ENCODE data around the gene TMPRSS12. TPM values are rescaled to one million over a fixed set of nuclear protein-coding genes. Genes with fewer than 3 reads are reported as not detected.
"Not testable (repeated sequence)": the region's sequence is repeated elsewhere in the genome, so short reads cannot be mapped to it uniquely, and the experiment has no call there.

Gene TMPRSS12
- total and polyA plus RNA-seq, 9 of the 15 experiments (the other 6 are each of a cell fraction or from before 2014, with no cell fraction given) = 0.04 TPM; not detected in 8

DNA sequence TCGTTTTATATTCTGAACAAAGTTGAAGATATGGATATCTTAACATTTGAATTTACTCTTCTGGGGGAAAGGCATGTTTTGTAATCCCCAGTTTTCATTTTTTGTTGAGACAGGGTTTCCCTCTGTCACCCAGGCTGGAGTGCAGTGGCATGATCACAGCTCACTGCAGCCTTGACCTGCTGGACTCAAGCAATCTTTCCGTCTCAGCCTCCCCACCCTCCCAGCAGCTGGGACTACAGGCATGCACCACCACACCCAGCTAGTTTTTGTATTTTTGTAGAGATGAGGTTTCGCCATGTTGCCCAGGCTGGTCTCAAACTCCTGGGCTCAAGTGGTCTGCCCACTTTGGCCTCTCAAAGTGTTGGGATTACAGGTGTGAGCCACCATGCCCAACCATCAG is 84.2 kb downstream of the TMPRSS12 start:
- FAIRE-seq (peak; percentile 32), DNase-seq (ENCODE audit: extremely low read depth in 1 of 4, low spot score in 3 of 4) (peak in 1 of 4 experiments; percentile 66), ATAC-seq (peak; percentile 69)
- H3K27me3 ChIP-seq (ENCODE audit: control insufficient read depth in 2 of 2, insufficient read depth in 2 of 2, low read length in 2 of 2); H4K20me1 ChIP-seq (replicated peaks; ENCODE audit: control insufficient read depth, insufficient read depth, low read length); H3K9me3 ChIP-seq (replicated peaks; ENCODE audit: control insufficient read depth, insufficient read depth, low read depth, low read length); BruUV-seq (replicated peaks); CTCF ChIA-PET (ENCODE audit: low intra/inter-chr PET ratio); H3K36me3 ChIP-seq (ENCODE audit: control insufficient read depth, insufficient read depth, low read length); H3K9me1 ChIP-seq (ENCODE audit: control insufficient read depth, insufficient read depth, low read length); in situ Hi-C loops (cut with MboI): not testable (repeated sequence)
- POLR2A ChIA-PET = interaction anchor here (0.6 to 1.1 kb wide), 2 partner anchors 12 to 13 kb away, joined by 3 read pairs; no protein-coding TSS in a partner anchor
- intact Hi-C loops (cut with micrococcal nuclease) = loop anchor here (5.0 to 10.0 kb wide), 3 partner anchors 100 to 162 kb away; partner anchors contain the start of genes ATF1 and SLC11A2
- Histone ChIP-seq H3K79me2 (ENCODE audit: control insufficient read depth, insufficient read depth, low read length) (peaks cover 46% of the 10 kb centered on the region), H3K4me1 (replicated peaks in 1 of 2; ENCODE audit: control insufficient read depth in 2 of 2, insufficient read depth in 2 of 2, low read length in 2 of 2) (peaks cover 3 to 21% of the 10 kb centered on the region in 2 experiments; a peak in 4 of 5 replicates), H3K4me2 (ENCODE audit: insufficient read depth, low read length) (peak overlapping the region; percentile 85), H3K9ac (ENCODE audit: insufficient read depth in 1 of 2, low read depth in 2 of 2, low read length in 2 of 2) (peak overlapping the region; percentile 45 to 81; a peak in 3 of 4 replicates), H2AFZ (ENCODE audit: low read depth, low read length) (peak overlapping the region; percentile 40), H3K27ac (ENCODE audit: extremely low read depth, low read depth, low read length) (peak overlapping the region; percentile 53; the same call in 1 of the 3 replicates), H3K4me3 (peak overlapping the region; percentile 61)
- TF ChIP-seq HDAC1 (IDR thresholded peaks at IDR 0.05) = 0 out of 4 replicates have a peak, but pooled peaks of 1 of the 2 experiments have one; percentile 23
- TF ChIP-seq DACH1 (IDR thresholded peaks at IDR 0.05; ENCODE audit: partially characterized antibody) = peak; percentile 16
- peak; percentile 13; the same call in 1 of the 2 replicates for TF ChIP-seq CTBP1 (IDR thresholded peaks at IDR 0.05; ENCODE audit: borderline replicate concordance)
- 0 out of 2 replicates have a peak, but pooled peaks have one; percentile 32 for TF ChIP-seq CBFA2T3 (IDR thresholded peaks at IDR 0.05)
- TF ChIP-seq, protein P1, sequence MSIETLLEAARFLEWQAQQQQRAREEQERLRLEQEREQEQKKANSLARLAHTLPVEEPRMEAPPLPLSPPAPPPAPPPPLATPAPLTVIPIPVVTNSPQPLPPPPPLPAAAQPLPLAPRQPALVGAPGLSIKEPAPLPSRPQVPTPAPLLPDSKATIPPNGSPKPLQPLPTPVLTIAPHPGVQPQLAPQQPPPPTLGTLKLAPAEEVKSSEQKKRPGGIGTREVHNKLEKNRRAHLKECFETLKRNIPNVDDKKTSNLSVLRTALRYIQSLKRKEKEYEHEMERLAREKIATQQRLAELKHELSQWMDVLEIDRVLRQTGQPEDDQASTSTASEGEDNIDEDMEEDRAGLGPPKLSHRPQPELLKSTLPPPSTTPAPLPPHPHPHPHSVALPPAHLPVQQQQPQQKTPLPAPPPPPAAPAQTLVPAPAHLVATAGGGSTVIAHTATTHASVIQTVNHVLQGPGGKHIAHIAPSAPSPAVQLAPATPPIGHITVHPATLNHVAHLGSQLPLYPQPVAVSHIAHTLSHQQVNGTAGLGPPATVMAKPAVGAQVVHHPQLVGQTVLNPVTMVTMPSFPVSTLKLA (conservative IDR thresholded peaks at IDR 0.05) = 0 out of 4 replicates have a peak, but pooled peaks of 1 of the 2 experiments have one; percentile 31
- 0 out of 2 replicates have a peak, but pooled peaks have one; percentile 7 for TF ChIP-seq ADNP (tag; IDR thresholded peaks at IDR 0.05)
- TF ChIP-seq, protein P2, sequence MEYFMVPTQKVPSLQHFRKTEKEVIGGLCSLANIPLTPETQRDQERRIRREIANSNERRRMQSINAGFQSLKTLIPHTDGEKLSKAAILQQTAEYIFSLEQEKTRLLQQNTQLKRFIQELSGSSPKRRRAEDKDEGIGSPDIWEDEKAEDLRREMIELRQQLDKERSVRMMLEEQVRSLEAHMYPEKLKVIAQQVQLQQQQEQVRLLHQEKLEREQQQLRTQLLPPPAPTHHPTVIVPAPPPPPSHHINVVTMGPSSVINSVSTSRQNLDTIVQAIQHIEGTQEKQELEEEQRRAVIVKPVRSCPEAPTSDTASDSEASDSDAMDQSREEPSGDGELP (CRISPR knock-in tag; IDR thresholded peaks at IDR 0.05; ENCODE audit: borderline replicate concordance) = peak; percentile 74
- TF ChIP-seq, protein P3, sequence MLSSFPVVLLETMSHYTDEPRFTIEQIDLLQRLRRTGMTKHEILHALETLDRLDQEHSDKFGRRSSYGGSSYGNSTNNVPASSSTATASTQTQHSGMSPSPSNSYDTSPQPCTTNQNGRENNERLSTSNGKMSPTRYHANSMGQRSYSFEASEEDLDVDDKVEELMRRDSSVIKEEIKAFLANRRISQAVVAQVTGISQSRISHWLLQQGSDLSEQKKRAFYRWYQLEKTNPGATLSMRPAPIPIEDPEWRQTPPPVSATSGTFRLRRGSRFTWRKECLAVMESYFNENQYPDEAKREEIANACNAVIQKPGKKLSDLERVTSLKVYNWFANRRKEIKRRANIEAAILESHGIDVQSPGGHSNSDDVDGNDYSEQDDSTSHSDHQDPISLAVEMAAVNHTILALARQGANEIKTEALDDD (IDR thresholded peaks at IDR 0.05) = 0 out of 2 replicates have a peak, but pooled peaks have one; percentile 5
- 2% methylated on average over 3 of the region's 3 CpGs for WGBS (ENCODE audit: insufficient coverage, low coverage, missing lambda C conversion rate)
